Aorta (tissue), 5 donors: ENCODE data around the gene KMT2A. TPM values are rescaled to one million over a fixed set of nuclear protein-coding genes. Genes with fewer than 3 reads are reported as not detected.

Experiments
- ATAC-seq: fragments of 200-7000 bp; cut with Tn5 transposase; one replicate; pipeline ENCODE4 v1.9.1; 2022; ENCODE audit warnings: moderate library complexity; ENCODE audit not compliant: low FRiP score
- DNase-seq, 2 donors: peaks; one replicate each; pipeline ENCODE4 v3.0.0-alpha.2; 2020
- H3K27ac ChIP-seq, 2 donors: one replicate each; pipeline ENCODE4 v1.5.1; 2013; ENCODE audit warnings: low read length in 2 of 2, mild to moderate bottlenecking in 2 of 2, moderate library complexity in 2 of 2, control low read depth in 1 of 2, inconsistent platforms in 1 of 2, low read depth in 1 of 2
- H3K27me3 ChIP-seq, 2 donors: one replicate each; pipeline ENCODE4 v1.6.1; 2013; ENCODE audit warnings: control low read depth in 1 of 2, low read length in 1 of 2, mild to moderate bottlenecking in 1 of 2, moderate library complexity in 1 of 2; ENCODE audit not compliant: insufficient read depth in 2 of 2, control insufficient read depth in 1 of 2
- H3K36me3 ChIP-seq, 2 donors: one replicate each; pipeline ENCODE4 v1.6.1; 2013; ENCODE audit warnings: control low read depth in 1 of 2, low read length in 1 of 2, mild to moderate bottlenecking in 1 of 2; ENCODE audit not compliant: insufficient read depth in 2 of 2, control insufficient read depth in 1 of 2
- H3K4me1 ChIP-seq, 2 donors: one replicate each; pipeline ENCODE4 v1.6.1; 2013; ENCODE audit warnings: low read length in 2 of 2, control low read depth in 1 of 2, mild to moderate bottlenecking in 1 of 2, moderate library complexity in 1 of 2; ENCODE audit not compliant: insufficient read depth in 2 of 2, control insufficient read depth in 1 of 2
- H3K4me3 ChIP-seq, 2 donors: one replicate each; pipeline ENCODE4 v1.5.1; 2013; ENCODE audit warnings: low read length in 2 of 2, control low read depth in 1 of 2, mild to moderate bottlenecking in 1 of 2
- H3K9me3 ChIP-seq: one replicate; pipeline ENCODE4 v1.6.1; 2013; ENCODE audit warnings: mild to moderate bottlenecking, low read length; ENCODE audit not compliant: control insufficient read depth
- WGBS, 2 donors: extraction: QIAGEN DNeasy Blood & Tissue Kit; methylation state at CpG; one replicate each; pipeline ENCODE4 v1.1.7; 2013; 5-methylcytosine and 5-hydroxymethylcytosine counted together
- intact Hi-C, 2 donors: fragments of 100-400 bp; cut with DNase I; formaldehyde crosslinking; loops; one replicate each; pipeline versions ENCODE4 v1.14.2 to v1.15.0; 2022
- polyA plus RNA-seq, 2 donors: library from polyadenylated mRNA; stranded (reverse); fragments of 200-250 nt; gene quantifications; one replicate each; pipeline ENCODE4 v1.2.3, GENCODE V29; 2013
- total RNA-seq, 2 donors: library from RNA; stranded (reverse); fragmentation: NEBNext Ultra II Directional; extraction: Animal tissue kit (Norgen Biotek cat#: 25700); gene quantifications; one replicate each; pipeline ENCODE4 v1.2.1, GENCODE V29; 2021
- donor health status: healthy with polysubstance abuse.
- donor health status: Bipolar disorder and iron deficiency.
- donor health status: DM: no; HTN: no; CAD: no.
- donor health status: DM: no; HTN: no; CAD: no.
- donor health status: DM: yes; HTN: yes; CAD: no.

KMT2A gene
- total and polyA plus RNA-seq, 4 donors: 5.6 to 114 (median 60.0) TPM

- H3K36me3 ChIP-seq: no peaks in the 10 kb centered on the region
- peak within 1 kb of the TSS in 1 of 2 donors; percentile 72 for H3K27ac ChIP-seq
- ATAC-seq (peak; percentile 81), DNase-seq (peak; percentile 75 to 91)
- no peaks in the 10 kb centered on the region for H3K9me3 ChIP-seq
- no peaks in the 10 kb centered on the region for H3K27me3 ChIP-seq
- no peaks in the 10 kb centered on the region for H3K4me1 ChIP-seq
- H3K4me3 ChIP-seq: peak within 1 kb of the TSS; percentile 46 to 69
- intact Hi-C loops: no loop called here
- WGBS, 2 donors: 1% methylated on average over 70 to 94 of the region's 94 CpGs
These were observed 94.6 kb downstream of the KMT2A start, which contains the start of gene TMEM25 for GRCh38 chr11:118530683-118531596. Gene TMEM25 (plus strand): TSS chr11:118531192. CDS start chr11:118531802, 610 bp downstream.

GRCh38 chr11:118531597-118532084 lies 95.3 kb downstream of the KMT2A start:
- intact Hi-C loops: no loop called here
- H3K4me3 ChIP-seq: peak overlapping the region; percentile 46 to 69
- H3K9me3 ChIP-seq: no peaks in the 10 kb centered on the region
- ATAC-seq (peak; percentile 13), DNase-seq (no peak)
- 9% methylated on average over 12 of the region's 12 CpGs for WGBS, 2 donors
- H3K27me3 ChIP-seq: no peaks in the 10 kb centered on the region
- no peak overlapping the region for H3K27ac ChIP-seq
- no peaks in the 10 kb centered on the region for H3K36me3 ChIP-seq
- no peaks in the 10 kb centered on the region for H3K4me1 ChIP-seq

GRCh38 chr11:118532091-118532490 lies 95.8 kb downstream of the KMT2A start:
- H3K4me1 ChIP-seq: no peaks in the 10 kb centered on the region
- intact Hi-C loops: no loop called here
- no peaks in the 10 kb centered on the region for H3K36me3 ChIP-seq
- H3K27ac ChIP-seq: no peak overlapping the region
- H3K4me3 ChIP-seq: no peak overlapping the region
- ATAC-seq (no peak), DNase-seq (no peak)
- no peaks in the 10 kb centered on the region for H3K27me3 ChIP-seq
- H3K9me3 ChIP-seq: no peaks in the 10 kb centered on the region
- WGBS, 2 donors: 72 to 76% methylated on average over 10 of the region's 10 CpGs

GRCh38 chr11:118532852-118533768 lies 96.8 kb downstream of the KMT2A start:
- Histone ChIP-seq H3K9me3 (no peaks in the 10 kb centered on the region), H3K4me1 (no peaks in the 10 kb centered on the region), H3K36me3 (no peaks in the 10 kb centered on the region), H3K27ac (no peak overlapping the region), H3K4me3 (no peak overlapping the region), H3K27me3 (no peaks in the 10 kb centered on the region)
- no peak for ATAC-seq
- intact Hi-C loops: no loop called here
- DNase-seq: no peak
- WGBS, 2 donors: 88% methylated on average over 19 of the region's 19 CpGs

- H3K4me1 ChIP-seq: no peaks in the 10 kb centered on the region
- no peak for ATAC-seq
- H3K4me3 ChIP-seq: no peak overlapping the region
- no peaks in the 10 kb centered on the region for H3K36me3 ChIP-seq
- no peak for DNase-seq
- H3K9me3 ChIP-seq: no peaks in the 10 kb centered on the region
- H3K27ac ChIP-seq: no peak overlapping the region
- WGBS, 2 donors: 74 to 81% methylated on average over 27 of the region's 27 CpGs
- intact Hi-C loops: no loop called here
- no peaks in the 10 kb centered on the region for H3K27me3 ChIP-seq
These were observed 97.8 kb downstream of the KMT2A start for GRCh38 chr11:118533769-118534729.

GRCh38 chr11:118535261-118535660 lies 99.0 kb downstream of the KMT2A start:
- intact Hi-C loops: no loop called here
- 81 to 82% methylated on average over 9 of the region's 9 CpGs for WGBS, 2 donors

GRCh38 chr11:118536726-118537125 lies 100.4 kb downstream of the KMT2A start:
- DNase-seq: no peak
- H3K4me1 ChIP-seq: no peaks in the 10 kb centered on the region
- WGBS, 2 donors: 95% methylated on average over 5 of the region's 5 CpGs
- intact Hi-C loops: no loop called here
- no peak overlapping the region for H3K4me3 ChIP-seq
- no peak overlapping the region for H3K27ac ChIP-seq
- H3K27me3 ChIP-seq: no peaks in the 10 kb centered on the region
- ATAC-seq: no peak
- no peaks in the 10 kb centered on the region for H3K36me3 ChIP-seq
- H3K9me3 ChIP-seq: no peaks in the 10 kb centered on the region

More at GRCh38 chr11:118535261-118535660, 99.0 kb downstream of the KMT2A start:
- no peak for DNase-seq
- H3K9me3 ChIP-seq: no peaks in the 10 kb centered on the region
- no peak overlapping the region for H3K27ac ChIP-seq
- H3K36me3 ChIP-seq: no peaks in the 10 kb centered on the region
- ATAC-seq: no peak
- no peak overlapping the region for H3K4me3 ChIP-seq
- H3K4me1 ChIP-seq: no peaks in the 10 kb centered on the region
- H3K27me3 ChIP-seq: no peaks in the 10 kb centered on the region
